NB4 (cell line): ENCODE measurements around the gene ZNF407.

Source experiments
- CTCF ChIP-seq: IDR thresholded peaks from one replicate; pipeline ENCODE4 v1.5.1; 2012; ENCODE audit warnings: low read depth, low read length
- MAX ChIP-seq: IDR thresholded peaks from 2 replicates; pipeline ENCODE4 v1.6.1; 2011; ENCODE audit warnings: low read depth, low read length

- TF ChIP-seq CTCF (no peak), MAX (no peak)
Observed at GRCh38 chr18:74905247-74905646, 307.6 kb downstream of the ZNF407 start.
